Measurements from ENCODE around the gene GLP1R.

The GLP1R gene

DNA sequence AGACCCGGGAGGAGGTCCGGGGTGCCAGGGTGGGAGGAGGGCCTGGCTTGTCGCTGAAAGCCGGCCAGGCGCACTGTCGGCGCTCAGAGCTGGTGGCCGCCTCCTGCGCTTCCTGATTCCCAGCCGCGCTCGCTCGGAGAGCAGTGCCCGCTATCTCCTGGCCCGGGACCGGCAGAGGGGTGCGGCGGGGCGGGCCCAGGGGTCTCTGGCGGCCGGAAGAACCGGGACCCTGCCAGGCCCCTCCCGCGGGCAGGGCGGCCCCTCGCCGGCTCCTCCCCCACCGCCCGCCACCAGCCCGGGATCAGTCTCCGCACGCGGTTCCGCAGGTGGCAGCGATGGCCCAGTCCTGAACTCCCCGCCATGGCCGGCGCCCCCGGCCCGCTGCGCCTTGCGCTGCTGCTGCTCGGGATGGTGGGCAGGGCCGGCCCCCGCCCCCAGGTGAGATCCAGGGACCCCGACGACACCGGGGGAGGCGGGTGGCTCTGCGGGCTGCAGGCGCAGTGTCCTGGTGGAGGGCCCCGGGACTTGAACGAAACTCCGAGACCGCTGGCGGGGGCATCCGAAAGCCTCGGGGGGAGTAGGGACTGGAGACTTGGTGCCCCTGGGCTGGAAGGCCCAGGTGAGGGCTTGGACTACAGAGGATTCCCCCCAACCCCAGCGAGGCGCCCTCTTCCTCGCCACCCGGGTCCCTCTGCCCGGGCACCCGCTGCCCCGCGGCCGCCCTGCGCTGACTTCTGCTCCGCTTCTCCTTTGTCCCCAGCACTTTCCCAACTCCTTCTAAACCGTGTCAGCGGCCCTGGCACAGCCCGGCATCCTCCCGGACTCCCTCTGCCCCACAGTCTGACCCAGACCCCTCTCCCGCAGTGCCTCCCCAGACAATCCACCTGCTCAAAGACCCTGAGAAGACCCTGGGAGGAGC is at the start of gene GLP1R:
Gene GLP1R, plus strand, starts transcription at position 301 of the 919 bp plus-strand sequence. Its CDS starts 60 bp downstream, at position 361.
- no peak for DNase-seq

DNA sequence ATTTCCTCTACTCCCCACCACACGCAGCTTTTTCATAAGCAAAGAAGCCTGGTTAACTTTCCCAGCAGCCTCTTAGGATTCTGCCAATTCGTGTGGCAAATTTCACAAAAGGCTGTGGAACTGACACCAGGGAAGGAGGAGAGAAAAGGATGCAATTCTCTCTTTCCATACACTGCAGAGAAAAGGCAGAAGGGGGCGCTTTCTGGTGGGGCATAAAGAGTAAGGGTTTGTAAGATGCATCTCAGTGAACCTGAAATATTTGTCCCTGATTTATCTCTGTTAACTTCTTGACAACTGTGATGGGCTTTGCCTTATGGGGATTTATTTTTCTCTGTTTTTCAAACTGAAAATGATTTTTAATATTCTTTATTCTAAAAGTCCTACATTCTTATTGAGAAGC is 45.5 kb upstream of the GLP1R start:
- no peak for DNase-seq

DNA sequence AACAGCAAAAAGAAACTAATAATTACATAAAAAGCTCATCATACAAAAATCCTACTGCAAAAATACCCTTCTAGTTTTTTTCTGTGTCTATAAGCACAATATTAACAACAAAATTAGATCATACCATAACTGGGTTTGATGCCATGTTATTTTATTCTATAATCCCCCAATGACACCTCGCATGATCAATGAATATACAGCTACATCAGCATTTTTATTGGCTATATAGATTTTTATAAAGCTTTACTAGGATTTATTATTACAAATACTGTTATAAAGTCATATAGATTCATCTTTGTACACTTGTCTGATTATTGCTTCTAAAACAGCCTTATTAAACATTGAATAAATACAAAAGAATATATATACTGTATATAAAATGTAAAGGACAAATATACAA is 45.1 kb upstream of the GLP1R start:
- DNase-seq, result no peak

DNA sequence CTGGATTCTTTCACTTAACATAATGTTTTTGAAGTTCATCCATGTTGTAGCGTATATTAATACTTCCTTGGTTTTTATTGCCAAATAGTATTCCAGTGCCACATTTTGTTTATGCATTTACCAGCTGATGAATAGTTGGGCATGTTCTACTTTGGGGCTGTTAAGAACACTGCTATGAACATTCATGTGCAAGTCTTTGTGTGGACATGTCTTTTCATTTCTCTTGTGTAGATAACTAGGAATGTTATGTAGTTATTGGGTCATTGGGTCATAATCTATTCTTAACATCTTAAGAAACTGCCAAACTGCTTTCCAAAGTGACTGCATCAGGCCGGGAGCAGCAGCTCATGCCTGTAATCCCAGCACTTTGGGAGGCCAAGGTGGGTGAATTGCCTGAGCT is 43.8 kb upstream of the GLP1R start:
- DNase-seq, result no peak

DNA sequence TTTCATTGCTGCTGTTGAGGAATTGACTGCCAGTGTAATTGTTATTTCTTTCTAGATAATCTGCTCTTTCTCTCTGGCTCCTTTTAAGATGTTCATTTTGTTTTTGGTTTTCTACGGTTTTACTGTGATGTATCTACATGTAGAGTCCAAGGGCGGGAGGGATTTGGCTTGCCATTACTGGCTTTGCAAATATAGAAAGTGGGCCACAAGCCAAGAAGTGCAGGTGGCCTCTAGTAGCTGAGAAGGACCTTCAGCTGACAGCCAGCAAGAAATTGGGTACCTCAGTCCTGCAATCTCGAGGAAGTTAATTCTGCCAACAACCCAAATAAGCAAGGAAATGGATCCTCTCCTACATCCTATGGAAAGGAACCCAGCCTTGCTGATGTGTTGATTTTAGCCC is 42.8 kb upstream of the GLP1R start:
- no peak for DNase-seq

DNA sequence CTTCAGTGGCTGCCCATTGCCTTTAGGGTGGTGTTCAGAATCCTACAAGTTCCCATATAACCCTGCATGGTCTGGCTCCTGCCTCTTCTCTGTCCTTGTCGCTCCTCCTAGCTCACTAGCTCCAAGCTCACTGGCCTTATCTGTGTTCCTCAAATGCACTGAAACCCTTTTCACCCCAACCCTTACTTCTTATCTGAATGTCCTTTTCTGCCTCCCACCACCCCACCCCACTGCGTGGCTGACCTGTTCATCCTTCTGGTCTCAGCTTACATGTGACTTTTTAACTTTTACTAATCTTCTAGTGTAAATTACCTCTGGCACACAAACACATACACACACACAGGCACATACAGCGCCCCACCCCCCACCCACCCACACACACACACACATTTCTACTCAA is 41.0 kb upstream of the GLP1R start:
- DNase-seq, result no peak

DNA sequence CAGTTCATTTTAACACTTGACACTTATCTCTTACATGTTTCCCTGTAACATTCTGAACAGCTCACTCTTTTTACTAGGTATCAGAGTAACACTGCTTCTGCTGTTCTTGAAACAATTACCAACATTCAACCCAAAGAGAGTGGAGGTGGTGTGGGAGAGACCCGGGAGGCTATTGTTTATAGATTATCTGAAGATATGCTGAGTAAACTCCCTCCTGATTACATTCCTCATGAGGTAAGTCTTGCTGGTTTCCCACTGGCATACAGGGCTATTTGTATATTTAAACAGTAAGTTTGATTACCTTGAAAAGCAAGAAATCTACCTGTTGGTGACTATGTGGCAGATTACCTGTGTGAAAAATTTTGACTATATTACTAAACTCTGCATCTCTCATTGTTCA is 39.8 kb upstream of the GLP1R start:
- no peak for DNase-seq

DNA sequence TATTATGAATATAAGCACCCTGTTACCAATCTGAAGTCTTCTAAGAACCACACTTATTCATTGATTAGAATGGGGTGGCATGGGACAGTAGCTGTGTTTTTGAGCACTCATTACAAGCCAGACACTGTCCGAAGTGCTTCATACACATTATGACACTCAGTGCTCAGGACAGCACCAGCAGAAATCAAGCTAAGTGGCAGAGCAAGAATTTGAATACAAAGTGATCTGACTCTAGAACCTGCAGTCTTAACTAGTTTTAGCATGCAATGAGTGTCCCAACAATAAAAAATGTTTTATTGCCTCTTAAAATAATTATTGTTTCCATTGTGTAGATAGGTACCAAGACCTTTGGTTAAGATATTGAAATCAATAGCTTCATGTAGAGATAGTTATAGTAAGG is 39.1 kb upstream of the GLP1R start:
- no peak for DNase-seq

DNA sequence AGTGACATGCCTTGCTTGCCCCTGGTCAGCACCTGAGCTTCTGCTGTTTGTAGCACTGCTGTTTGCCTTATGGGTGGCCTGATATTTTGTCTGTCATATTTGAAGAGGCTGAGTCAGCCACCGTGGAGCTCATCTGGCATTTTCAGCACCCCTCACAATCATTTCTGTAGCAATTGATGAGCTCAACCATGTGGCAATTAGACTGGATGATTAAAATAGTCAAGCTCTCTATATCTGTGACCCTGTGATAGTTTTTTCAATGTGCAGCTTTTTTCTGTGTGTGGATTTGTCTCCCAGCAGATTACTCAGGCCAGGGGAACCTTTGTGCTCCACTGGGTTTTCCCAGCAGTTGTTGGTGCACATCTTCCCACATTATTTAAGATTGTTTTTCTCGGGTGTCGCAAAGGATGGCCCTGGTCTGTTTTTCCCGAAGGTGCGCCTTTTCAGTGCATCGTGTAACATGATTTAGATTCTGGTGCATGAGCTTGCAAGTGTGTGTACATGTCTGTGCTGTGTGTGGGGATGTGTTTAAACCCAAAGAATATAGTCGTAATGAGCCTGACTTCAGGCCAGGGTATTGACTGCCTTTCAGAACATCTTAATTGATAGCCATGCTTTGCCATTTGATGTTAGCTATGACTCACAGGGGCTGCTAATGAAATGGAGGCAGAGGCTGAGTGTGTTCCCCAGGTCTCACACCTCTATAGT is 31.6 kb upstream of the GLP1R start:
- DNase-seq, result no peak

DNA sequence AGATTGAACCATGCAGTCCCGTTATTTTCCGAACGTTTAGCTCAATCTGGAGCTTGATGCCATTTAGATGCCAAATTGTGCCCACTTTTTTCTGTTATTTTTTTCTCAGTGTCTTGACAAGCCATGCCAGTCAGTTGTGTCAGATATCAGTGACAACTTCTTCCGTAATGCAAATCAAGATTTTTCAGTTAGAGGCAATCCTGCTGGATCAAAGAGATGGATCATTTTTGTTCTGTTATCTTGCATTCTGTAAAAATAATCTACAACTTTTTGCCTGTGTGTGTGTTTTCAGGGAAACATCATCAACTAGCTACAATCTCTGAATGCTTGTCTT is 31.1 kb upstream of the GLP1R start:
- no peak for DNase-seq

DNA sequence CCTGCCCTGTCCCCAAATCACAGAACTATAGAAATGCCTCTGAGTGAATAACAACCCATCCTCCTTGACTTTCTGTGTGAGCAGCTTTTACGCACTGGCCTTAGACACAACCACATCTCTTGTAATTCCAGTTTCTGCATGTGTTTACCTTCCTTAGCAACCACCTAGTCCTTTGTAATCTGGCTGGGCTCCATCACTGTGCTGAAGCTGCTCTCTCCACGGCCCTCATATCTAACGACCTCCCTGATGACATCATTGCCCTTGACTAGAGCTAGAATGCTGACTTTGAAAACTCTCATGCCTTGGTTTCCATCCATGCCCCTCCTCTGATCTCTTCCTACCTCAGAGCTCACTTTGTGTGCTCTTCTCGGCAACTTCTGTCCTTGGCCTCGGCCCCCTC is 30.5 kb upstream of the GLP1R start:
- no peak for DNase-seq

DNA sequence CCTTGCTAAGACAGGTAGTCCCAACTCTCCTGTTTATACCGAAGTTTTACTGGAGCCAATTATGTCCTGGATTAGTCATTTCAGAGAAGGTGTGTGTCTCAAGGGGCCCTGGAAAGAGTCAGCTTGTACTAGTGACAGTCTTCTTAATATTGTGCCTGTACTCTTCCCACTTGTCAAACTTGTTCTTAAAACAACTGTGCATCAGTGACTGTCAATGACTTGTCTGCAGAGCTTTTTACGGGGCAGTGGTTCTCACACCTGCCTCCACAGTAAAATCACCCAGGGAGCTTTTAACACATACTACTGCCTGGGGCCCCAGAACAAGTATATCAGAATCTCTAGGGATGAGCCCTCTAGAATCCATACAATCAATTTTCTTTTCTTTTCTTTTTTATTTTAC is 28.4 kb upstream of the GLP1R start:
- DNase-seq, result no peak

DNA sequence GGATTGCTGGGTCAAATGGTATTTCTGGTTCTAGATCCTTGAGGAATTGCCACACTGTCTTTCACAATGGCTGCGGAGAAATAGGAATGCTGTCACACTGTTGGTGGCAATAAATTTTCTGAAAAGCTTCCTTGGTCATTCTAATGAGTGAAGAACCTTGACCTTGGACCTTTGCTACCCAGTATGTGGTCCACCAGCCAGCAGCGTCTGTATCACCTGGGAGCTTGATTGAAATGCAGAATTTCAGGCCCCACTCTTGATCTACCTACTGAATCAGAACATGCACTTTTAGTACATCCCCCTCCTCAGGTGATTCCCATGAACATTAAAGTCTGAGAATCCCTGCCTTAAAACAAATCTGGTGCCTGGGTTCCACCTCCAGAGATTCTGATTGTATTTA is 27.5 kb upstream of the GLP1R start:
- DNase-seq, result no peak

DNA sequence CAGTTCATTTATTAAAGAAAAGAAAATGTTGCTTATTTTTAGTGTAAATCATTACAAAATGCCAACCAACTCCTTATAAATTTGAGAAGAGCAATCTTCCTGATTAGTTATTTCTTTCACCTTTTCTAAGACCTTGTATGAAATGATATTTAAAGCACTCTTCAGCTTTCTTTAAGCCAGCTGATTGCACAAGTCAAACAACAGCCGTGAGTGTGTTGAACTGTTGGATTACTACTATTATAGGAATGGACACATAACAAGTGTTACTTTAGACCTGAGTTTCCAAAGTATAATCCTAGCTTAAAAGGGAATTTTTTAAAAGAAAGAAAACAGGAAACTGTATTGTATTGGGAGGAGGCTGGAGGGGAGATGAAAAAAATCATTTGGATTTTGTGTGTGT is 26.8 kb upstream of the GLP1R start:
- DNase-seq, result no peak

DNA sequence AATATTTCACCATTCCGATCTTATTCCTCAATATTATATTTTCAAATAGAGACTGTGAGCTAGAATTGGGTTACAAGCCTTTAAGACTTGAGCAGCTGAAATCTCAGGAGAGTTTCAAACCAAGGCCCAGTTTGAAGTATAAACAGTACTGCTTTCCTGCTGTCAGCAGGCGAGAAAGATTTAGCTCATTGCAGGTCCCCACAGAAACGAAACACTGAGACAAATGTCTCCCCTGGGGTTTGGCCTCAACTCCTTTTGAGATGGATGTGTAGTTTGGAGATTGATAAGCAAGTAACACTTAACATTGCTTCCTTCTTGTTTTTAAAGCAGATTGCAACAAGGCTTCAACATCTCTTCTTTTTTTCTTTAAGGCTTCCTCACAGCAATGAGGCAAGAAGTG is 22.4 kb upstream of the GLP1R start:
- DNase-seq, result no peak

DNA sequence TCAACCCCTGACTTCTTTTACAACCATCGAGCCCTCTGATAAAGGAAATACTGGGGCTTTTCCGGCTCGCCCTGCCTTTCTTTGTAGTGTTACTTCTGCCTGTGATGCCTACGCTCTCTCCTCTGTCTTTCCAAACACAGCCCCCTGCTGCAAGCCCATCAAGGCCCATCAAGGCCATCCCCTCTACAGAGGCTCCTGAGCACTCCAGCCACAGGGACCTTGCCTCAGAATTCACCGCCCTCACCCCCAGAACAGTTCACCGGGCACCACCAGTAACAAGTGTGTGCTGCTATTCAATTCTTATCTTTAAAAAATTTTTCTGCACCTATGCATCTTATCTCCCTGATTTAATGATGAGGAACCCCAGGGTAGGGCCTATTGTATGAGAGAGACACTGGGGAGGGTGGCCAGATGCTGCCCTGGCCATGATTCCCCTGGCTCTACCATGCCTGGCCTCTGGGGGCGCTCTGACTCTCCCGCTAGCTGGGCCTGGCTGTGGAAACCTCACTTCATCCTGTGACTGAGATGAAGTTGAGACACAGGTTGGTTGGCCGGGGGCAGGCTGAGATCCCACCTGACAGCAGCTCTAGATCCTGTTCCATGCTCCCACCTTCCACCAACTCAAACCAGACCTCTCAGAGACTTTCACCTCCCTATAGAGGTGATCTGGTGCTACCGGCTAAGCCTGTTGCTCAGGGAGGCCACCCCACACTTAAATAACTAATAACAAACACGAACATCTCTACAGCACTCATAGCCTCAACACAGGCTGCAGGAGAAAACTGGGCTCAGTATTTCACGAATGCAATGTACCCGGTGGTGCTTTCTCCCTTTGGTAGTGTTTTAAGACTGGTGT is 19.2 kb upstream of the GLP1R start:
- DNase-seq, result peak; percentile 34

DNA sequence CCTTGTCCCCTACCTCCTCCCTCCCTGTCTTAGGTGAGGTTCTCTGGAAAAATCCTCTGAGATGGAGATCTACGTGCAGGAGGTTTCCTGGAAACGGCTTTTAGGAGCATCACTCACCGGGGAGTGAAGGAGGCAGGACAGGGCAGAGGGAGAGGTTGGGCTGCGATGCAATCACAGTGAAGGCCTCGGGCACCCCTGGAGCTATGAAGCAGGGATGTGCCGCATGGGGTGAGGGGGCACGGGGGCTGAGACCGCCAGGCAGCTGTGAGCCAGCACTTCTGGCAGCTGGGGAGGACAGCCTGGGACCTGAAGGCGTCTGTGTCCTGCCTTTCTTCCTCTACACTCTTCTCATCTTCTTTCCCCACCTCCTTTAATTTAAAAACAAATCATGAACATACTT is 12.9 kb upstream of the GLP1R start:
- DNase-seq, result no peak

DNA sequence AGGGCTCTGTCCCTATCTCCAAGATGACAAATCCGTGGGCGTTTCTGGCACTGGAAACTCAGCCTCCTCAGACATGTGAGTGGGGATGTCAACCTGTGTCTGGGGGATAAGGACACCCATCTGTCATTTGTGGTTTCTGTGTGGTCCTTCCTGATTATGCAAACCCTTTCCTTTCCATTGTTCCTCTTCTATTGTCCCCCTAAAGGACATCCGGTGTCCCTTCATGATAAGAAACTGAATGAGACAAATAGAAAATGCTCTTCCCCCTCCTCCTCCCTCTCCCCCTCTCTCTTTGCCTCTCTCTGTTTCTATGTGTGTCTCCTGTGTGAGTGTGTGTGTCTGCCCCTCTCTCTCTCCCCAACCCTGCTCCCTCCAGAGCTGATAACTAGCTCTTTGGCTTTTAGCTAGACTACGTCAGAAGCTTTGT is 11.5 kb upstream of the GLP1R start:
- no peak for DNase-seq

DNA sequence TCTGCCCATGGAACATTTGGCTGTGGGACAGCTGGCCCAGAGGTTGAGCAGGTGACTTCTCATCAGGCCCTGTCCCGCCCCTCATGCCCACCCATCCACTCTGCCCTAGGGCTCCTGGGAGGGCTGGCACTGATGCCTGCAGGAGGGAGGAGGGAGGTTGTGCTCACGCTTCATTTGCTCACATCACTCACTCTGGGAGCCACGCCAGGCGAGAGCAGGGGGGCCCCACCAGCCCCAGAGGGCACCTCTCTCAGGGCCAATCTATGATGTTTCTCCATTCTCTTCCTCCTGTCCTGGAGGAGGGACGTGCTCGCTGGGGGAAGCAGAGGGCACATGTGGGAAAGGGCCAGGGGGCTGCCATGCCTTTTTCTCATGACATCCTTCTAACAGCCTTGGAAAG is 10.9 kb upstream of the GLP1R start:
- no peak for DNase-seq

DNA sequence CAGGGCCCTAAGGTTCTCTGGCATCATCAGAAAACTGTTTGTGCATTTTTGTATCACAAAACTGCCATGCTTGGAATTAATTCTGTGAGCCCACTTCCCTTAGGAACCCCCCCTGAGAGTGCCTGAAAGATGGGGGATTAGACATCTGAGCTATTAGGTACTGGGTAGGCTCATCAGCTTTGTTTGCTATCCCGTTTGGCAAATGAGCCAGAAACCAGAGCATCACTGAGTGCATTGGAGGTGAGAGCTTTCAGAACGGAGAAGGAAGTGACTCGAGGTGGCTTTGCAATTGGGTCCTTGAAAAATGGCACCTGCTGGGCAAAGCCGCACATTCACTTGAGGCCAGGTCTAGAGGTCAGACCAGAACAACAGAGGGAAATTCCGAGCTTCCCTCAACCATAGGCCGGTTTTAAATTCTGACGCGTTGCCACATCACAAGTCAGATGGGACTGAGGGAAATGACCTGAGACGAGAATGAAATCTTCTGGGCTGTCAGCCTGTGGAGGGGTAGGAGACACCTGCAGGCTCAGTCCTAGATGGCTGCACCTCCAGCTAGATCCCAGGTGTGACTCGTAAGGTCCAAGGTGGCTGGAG is 8.4 kb upstream of the GLP1R start:
- no peak for DNase-seq

DNA sequence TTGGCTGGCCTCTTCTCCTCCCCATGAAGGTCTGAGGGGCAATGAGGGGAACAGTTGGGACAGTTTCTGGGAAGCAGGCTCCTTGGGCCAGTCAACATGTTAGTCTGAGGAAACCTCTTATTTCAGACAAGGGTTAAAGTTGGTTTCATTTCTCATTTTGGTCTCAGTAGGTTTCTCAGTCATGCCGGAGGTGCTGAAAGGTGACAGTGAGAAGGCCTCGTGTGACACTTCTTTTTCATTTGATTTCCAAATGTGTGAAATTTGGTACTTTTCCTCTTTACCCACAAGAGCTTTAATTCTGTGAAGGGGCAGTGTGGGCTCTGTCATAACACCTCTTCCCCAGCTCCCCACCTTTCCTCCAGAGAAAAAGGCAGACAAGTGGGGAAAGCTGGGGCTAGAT is 7.5 kb upstream of the GLP1R start:
- DNase-seq, result no peak

DNA sequence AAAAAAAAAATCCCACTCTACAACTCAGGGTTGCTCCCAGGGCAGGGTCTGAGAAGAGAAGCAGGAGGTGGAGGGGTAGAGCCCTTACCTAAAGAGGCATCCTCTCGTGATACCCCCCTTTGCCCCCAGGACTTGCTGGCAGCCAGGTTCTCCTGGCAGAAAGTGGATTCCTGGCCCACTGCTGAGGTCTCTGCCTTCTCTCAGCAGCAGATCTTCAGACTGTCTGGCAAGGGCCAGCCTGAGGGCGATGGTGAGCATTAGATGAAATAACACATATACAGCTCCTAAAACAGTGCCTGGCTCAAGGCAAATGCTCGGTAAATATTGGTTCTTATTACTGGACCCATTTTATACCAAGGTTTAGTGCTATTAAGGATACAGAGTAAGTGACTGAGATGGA is 4.8 kb upstream of the GLP1R start:
- no peak for DNase-seq

DNA sequence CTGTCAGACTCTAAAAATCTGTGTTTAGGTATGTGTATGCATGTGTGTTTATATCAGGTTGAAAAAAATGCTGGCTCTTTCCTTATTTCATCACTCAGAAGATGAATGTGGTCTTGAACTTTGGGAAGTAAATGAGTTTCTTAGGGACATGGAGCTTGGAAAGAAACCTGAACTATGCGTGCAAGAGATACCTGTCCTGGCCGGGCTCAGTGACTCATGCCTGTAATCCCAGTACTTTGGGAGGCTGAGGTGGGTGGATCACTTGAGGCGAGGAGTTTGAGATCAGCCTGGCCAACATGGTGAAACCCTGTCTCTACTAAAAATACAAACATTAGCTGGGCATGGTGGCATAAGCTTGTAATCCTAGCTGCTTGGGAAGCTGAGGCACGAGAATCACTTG is 4.4 kb upstream of the GLP1R start:
- no peak for DNase-seq

All from activated CD4-positive, alpha-beta T cell treated with anti-CD3 and anti-CD28 coated beads, Interleukin-2, amount 50 U/mL, for 1 hour (primary cell).